Hepatocyte (in vitro differentiated cells): ENCODE data around the gene FAM163A.

Experiments used
- CTCF ChIP-seq: fragments of 200-600 bp; sonication (generic); IDR thresholded peaks from 2 replicates; pipeline ENCODE4 v1.5.1; 2016; ENCODE audit warnings: antibody characterized with exemption, mild to moderate bottlenecking; ENCODE audit not compliant: poor library complexity
- EZH2 ChIP-seq: fragments of 200-600 bp; sonication (generic); IDR thresholded peaks from 2 replicates; pipeline ENCODE4 v1.6.1; 2016; ENCODE audit warnings: antibody characterized with exemption, mild to moderate bottlenecking, borderline replicate concordance
- EZH2phosphoT487 ChIP-seq: fragments of 200-600 bp; sonication (generic); IDR thresholded peaks from one replicate; pipeline ENCODE4 v1.6.1; 2018; ENCODE audit warnings: antibody characterized with exemption, mild to moderate bottlenecking, low read depth, moderate library complexity; ENCODE audit not compliant: unreplicated experiment, severe bottlenecking

- no peak for TF ChIP-seq CTCF
- no peak for TF ChIP-seq EZH2
- TF ChIP-seq EZH2phosphoT487: no peak
These were observed 30.2 kb downstream of the FAM163A start for GRCh38 chr1:179773264-179773663.
